Natural killer cell treated with Interleukin-12 subunit alpha and Interleukin-12 subunit beta and Interleukin-15 and Interleukin-18, amount 100 ng/mL, for 72 hours (primary cell): ENCODE results near the gene MMADHC. TPM values are rescaled to one million over a fixed set of nuclear protein-coding genes. Genes with fewer than 3 reads are reported as not detected.

Source experiments
- ATAC-seq, 2 donors: fragments of 150-1000 bp; cut with Tn5 transposase in 1 of 2; sonication (Bioruptor Pico), chemical (Tn5 transposase) in 1 of 2; 2 replicates each; pipeline ENCODE4 v1.10.0; 2021
- DNase-seq: peaks from one replicate; pipeline ENCODE4 v3.0.0; 2022; ENCODE audit warnings: low spot score
- H3K27ac Mint-ChIP-seq, 2 donors: 1 replicate in 1 of 2; 2 replicates in 1 of 2; pipeline ENCODE4 v1.8.0; 2022; ENCODE audit warnings: mixed read lengths in 2 of 2, mild to moderate bottlenecking in 1 of 2, moderate library complexity in 1 of 2
- H3K27me3 Mint-ChIP-seq, 2 donors: 1 replicate in 1 of 2; 2 replicates in 1 of 2; pipeline ENCODE4 v1.8.0; 2022; ENCODE audit warnings: mixed read lengths in 2 of 2
- H3K36me3 Mint-ChIP-seq: one replicate; pipeline ENCODE4 v1.8.0; 2022; ENCODE audit warnings: mixed read lengths
- H3K4me1 Mint-ChIP-seq, 2 donors: 1 replicate in 1 of 2; 2 replicates in 1 of 2; pipeline ENCODE4 v1.8.0; 2022; ENCODE audit warnings: low read depth in 2 of 2, mixed read lengths in 2 of 2, mild to moderate bottlenecking in 1 of 2
- H3K4me3 Mint-ChIP-seq: one replicate; pipeline ENCODE4 v1.8.0; 2022; ENCODE audit warnings: mixed read lengths
- H3K9me3 Mint-ChIP-seq: 2 replicates; pipeline ENCODE4 v1.8.0; 2022; ENCODE audit warnings: mixed read lengths
- total RNA-seq, 2 donors: library from RNA; stranded (reverse); gene quantifications; one replicate each; pipeline ENCODE4 v1.2.3, GENCODE V29; 2022

MMADHC gene
- total RNA-seq, 2 donors from 2014 or later: 77.8 to 106 TPM

DNA sequence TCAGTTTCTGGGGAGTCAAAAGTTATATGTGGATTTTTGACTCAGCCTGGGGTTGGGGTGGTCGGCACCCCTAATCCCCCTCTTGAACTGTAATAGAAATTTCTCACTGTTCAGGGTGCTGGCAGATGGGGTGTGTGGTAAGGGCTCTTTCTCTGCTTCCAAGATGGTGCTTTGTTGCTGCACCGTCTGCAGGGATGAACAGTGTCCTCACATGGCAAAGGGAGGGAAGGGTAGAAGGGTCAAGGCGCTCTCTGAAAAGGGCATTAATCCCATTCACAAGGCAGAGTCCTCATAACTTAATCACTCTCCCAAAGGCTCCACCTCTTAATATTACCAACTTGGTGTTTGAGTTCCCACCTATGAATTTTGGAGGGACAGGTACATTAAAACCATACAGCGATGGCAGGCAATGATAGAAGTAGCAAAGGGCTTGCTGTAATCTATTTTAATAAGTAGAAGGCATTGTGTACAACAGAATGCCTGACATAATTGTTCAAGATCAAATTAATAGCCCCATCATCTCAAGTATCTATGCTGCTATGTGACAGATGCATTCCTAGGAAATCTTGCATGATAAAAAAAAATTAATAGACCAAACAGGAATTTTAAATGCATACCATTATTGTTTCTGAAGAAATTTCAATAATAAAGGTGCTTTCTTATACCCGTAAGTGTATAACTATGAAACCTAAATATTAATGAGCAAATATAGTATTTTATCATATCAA lies 28.1 kb downstream of the MMADHC start:
- Mint-ChIP-seq H3K36me3 (no peaks in the 10 kb centered on the region), H3K27ac (no peak overlapping the region), H3K4me1 (peaks cover 0 to 5% of the 10 kb centered on the region in 2 donors), H3K9me3 (no peaks in the 10 kb centered on the region), H3K4me3 (no peak overlapping the region), H3K27me3 (peaks cover 0 to 5% of the 10 kb centered on the region in 2 donors)
- DNase-seq (no peak), ATAC-seq (no peak)

DNA sequence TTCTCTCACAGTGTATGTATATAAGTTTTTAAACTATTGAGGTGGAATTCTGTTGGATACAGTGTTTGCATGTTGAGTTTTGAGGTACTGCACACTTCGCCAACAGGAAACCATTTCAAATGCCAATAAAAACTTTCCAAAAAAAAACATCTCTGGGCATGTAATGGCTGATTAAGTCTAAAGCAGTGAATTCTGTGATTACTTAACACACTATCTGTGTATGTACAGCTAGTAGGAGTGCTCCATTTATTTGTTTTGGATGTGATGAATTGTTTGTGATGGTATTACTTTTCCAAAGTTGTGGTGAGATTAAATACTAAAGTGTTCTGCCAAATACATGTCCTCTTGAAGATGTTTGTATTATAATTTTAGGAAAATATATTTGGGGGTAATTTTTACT lies 31.1 kb downstream of the MMADHC start:
- ATAC-seq: no peak
- H3K36me3 Mint-ChIP-seq: no peaks in the 10 kb centered on the region
- H3K9me3 Mint-ChIP-seq: no peaks in the 10 kb centered on the region

DNA sequence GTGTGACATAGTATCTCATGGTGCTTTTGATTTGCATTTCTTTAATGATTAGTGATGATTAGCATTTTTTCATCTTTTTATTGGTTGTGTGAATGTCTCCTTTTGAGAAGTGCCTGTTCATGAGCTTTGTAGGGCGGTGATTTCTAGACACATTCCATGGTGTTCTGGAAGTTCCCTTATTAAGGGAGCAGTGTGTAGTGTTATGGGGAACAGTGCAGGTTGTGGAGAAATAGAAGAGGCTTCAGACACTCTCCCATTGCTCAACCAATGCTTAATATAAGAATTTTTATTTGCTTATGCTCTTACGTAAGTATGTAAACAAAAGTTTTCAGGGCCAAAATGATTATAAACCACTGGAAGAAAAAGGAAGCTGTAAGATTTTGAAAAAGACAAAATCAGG lies 34.7 kb downstream of the MMADHC start:
- no peak overlapping the region for H3K27ac Mint-ChIP-seq
- peaks cover 13 to 25% of the 10 kb centered on the region in 2 donors for H3K27me3 Mint-ChIP-seq
- H3K36me3 Mint-ChIP-seq: no peaks in the 10 kb centered on the region
- no peak for ATAC-seq
- H3K9me3 Mint-ChIP-seq: peaks cover 3% of the 10 kb centered on the region
- H3K4me3 Mint-ChIP-seq: no peak overlapping the region
- no peaks in the 10 kb centered on the region for H3K4me1 Mint-ChIP-seq
- DNase-seq: no peak

More for the DNA sequence above, 31.1 kb downstream of the MMADHC start:
- no peak overlapping the region for H3K27ac Mint-ChIP-seq
- no peak overlapping the region for H3K4me3 Mint-ChIP-seq
- DNase-seq: no peak
- H3K27me3 Mint-ChIP-seq: peaks cover 13 to 30% of the 10 kb centered on the region in 2 donors
- H3K4me1 Mint-ChIP-seq: no peaks in the 10 kb centered on the region

DNA sequence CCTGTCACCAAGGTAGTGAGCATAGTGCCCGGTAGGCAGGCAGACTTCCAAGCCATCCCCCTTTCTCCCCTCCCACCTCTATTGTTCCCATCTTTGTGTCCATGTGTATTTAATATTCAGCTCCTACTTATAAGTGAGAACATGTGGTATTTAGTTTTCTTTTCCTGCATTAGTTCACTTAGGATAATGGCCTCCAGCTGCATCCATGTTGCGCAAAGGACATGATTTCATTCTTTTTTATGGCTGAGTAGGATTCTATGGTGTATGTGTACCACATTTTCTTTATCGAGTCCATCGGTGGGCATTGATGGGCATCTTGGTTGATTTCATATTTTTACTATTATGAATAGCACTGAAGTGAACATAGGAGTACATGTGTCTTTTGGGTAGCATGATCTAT lies 35.3 kb downstream of the MMADHC start:
- no peak for ATAC-seq
- H3K4me1 Mint-ChIP-seq: no peaks in the 10 kb centered on the region
- peaks cover 3% of the 10 kb centered on the region for H3K9me3 Mint-ChIP-seq
- no peak overlapping the region for H3K27ac Mint-ChIP-seq
- DNase-seq: no peak
- no peaks in the 10 kb centered on the region for H3K36me3 Mint-ChIP-seq
- no peak overlapping the region for H3K4me3 Mint-ChIP-seq
- H3K27me3 Mint-ChIP-seq: peaks cover 13 to 25% of the 10 kb centered on the region in 2 donors

DNA sequence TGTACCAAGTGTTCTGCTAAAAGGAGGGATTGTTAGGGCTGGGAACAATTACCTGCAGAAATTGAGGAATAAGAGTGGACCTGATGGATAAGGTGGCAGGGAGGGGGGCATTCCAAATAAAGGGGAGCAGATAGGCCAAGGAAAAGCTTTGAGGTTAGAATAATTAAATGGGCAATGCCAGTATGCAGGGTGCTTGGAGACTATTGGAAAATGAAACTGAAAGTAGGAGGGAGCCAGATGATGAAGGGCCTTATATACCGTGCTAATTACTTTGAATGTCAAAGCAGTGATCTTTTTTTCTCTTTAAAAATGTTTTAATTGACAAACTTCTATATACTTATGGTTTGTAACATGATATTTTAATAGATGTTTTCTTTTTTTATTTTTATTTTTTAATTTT lies 42.9 kb downstream of the MMADHC start:
- Mint-ChIP-seq H3K27ac (no peak overlapping the region), H3K4me1 (peaks cover 8 to 11% of the 10 kb centered on the region in 2 donors), H3K27me3 (no peaks in the 10 kb centered on the region), H3K4me3 (peak overlapping the region; percentile 35), H3K9me3 (peaks cover 3% of the 10 kb centered on the region), H3K36me3 (no peaks in the 10 kb centered on the region)
- DNase-seq (no peak), ATAC-seq (no peak)

DNA sequence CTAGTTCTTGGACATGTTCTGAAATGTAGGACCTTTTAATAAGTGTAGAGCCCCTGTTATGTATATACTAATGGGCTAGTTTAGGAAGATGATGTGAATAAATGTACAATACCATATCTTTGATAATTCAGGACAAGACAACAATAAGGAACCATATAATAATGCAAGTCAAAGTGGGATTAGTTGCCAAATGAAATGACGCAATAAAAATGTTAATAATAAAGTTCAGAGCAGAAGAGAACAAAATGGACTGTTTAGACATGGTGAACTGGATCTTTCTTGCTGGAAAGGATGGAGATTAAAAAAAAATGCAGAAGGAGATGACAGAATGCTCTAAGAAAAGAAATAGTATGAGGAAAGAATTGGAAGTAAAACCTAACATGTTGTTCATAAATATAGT lies 43.7 kb downstream of the MMADHC start:
- no peaks in the 10 kb centered on the region for H3K27me3 Mint-ChIP-seq
- ATAC-seq: no peak
- peaks cover 8 to 11% of the 10 kb centered on the region in 2 donors for H3K4me1 Mint-ChIP-seq
- peaks cover 3% of the 10 kb centered on the region for H3K9me3 Mint-ChIP-seq
- no peak overlapping the region for H3K27ac Mint-ChIP-seq
- no peak overlapping the region for H3K4me3 Mint-ChIP-seq
- DNase-seq: no peak
- H3K36me3 Mint-ChIP-seq: no peaks in the 10 kb centered on the region

DNA sequence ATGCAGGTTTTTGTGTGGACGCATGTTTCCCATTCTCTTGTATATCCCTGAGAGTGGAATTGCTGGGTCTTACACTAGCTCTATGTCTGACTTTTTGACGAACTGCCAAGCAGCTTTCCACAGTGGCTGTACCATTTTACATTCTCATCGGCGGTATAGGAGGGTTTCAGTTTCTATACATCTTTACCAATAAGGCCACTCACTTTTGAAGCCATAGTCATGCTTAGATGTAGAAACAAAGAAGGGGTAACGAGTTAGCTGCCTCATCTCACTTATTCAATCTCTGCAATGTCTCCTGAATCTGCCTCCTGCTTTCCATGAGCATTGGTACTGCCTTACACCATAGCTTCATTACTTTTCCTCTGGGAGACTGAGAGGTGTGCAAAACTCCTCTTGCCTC lies 47.4 kb downstream of the MMADHC start:
- Mint-ChIP-seq H3K27ac (no peak overlapping the region), H3K4me1 (peaks cover 8 to 16% of the 10 kb centered on the region in 2 donors), H3K9me3 (no peaks in the 10 kb centered on the region), H3K4me3 (no peak overlapping the region), H3K27me3 (no peaks in the 10 kb centered on the region), H3K36me3 (no peaks in the 10 kb centered on the region)
- no peak for DNase-seq
- no peak for ATAC-seq

DNA sequence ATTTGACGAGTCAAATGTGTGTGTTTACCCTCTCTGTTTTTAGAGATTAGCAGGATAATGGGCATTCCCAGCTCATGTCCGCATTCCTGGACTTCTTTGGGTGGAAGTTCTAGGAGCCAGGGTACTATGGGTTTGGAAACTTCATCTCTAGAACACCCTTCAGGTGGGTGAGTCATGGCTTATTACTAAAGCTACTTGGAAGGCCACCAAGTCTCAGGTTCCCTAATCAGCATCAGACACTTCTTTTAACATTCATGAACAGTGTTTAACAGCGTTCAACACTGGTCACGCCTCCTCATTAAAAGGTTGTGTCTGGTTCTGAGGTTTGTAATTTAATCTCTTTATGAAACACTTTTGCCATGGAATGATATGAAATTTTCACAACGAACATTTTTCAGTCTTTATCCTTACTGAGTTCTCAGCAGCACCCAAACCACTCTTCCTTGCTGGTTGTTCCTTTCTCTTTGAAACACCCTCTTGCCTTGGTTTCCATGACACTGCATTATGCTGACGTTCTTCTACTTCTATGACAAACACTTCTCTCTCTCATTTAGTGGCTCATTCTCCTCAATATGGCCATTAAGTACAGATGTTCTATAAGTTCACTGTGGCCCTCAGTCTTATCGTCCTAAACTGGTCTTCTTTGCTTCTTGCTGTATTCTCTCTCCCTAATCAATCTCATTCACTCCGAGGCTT lies 49.3 kb downstream of the MMADHC start:
- no peak for ATAC-seq
- peaks cover 0 to 5% of the 10 kb centered on the region in 2 donors for H3K4me1 Mint-ChIP-seq
- H3K27ac Mint-ChIP-seq: no peak overlapping the region
- H3K9me3 Mint-ChIP-seq: no peaks in the 10 kb centered on the region
- no peak overlapping the region for H3K4me3 Mint-ChIP-seq
- DNase-seq: no peak
- H3K27me3 Mint-ChIP-seq: peaks cover 0 to 6% of the 10 kb centered on the region in 2 donors
- no peaks in the 10 kb centered on the region for H3K36me3 Mint-ChIP-seq

DNA sequence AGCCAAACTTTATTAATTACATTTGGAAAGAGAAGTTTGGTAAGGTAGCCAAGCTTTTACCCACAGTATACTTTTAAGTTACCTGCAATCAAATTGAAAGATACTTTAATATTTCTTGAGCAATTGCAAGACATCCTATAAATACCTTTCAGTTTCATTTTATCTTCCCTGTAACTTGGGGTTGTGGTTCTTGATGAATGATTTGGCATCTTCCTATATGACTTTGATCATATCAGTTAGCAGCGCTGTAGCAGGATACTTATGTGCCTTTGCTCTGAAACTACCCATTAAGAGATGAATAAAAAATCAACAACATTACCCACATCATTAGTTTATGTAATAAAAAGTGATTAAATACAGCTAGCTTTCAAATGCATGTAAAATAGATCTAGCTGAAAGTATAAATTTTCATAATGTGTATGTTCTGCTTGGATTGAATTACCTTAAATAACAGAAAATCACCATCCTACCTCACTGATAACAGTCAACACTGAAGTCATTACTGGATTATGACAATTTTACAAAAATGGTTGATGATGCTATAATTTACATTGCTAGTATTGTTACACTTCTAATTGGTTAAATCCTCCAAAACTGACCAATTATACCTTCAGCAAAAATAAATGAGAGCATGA lies 50.4 kb downstream of the MMADHC start:
- Mint-ChIP-seq H3K4me3 (no peak overlapping the region), H3K9me3 (no peaks in the 10 kb centered on the region), H3K27me3 (peaks cover 0 to 6% of the 10 kb centered on the region in 2 donors), H3K36me3 (no peaks in the 10 kb centered on the region), H3K4me1 (peaks cover 0 to 5% of the 10 kb centered on the region in 2 donors), H3K27ac (no peak overlapping the region)
- ATAC-seq (peak in 1 of 2 donors; percentile 76), DNase-seq (no peak)

DNA sequence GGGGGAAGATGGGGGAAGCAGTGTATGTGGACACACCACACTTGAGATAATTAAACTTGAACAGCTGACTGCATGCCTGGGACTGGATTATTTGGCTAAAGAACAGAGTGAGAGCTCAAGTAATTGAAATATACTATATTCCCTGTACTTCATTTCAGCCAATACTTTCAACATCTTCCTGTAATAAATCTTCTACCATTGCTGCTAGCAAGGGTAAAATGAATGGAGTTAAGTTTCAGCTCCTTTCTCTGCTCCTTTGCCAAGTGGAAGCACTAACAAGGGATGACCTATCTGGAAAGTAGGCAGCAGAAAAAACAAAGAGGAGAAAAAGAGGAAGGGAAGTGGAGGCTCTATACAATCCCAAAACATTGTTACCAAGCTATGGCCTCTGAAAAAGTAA lies 50.9 kb downstream of the MMADHC start:
- no peak overlapping the region for H3K4me3 Mint-ChIP-seq
- no peak for DNase-seq
- peaks cover 0 to 6% of the 10 kb centered on the region in 2 donors for H3K27me3 Mint-ChIP-seq
- H3K27ac Mint-ChIP-seq: no peak overlapping the region
- peaks cover 0 to 5% of the 10 kb centered on the region in 2 donors for H3K4me1 Mint-ChIP-seq
- no peak for ATAC-seq
- H3K36me3 Mint-ChIP-seq: no peaks in the 10 kb centered on the region
- H3K9me3 Mint-ChIP-seq: no peaks in the 10 kb centered on the region

DNA sequence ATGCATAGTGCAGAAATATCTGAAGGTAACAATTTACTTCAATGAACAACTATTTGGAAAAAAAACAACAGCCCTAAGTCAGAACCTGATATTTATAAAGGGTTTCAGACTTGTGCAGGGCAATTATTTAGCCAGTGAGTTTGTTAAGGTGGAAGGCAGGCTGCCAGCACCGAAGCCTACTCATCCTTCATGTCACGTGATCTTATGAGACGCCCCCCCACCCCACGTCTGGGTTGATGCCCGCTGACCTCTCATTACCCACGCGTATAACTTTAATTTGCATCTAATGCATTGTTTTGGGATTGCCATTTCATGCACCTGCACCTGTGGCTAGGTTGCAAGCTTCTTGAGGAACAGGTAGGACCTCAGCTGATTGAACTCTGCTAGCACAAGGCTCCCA lies 52.9 kb downstream of the MMADHC start:
- Mint-ChIP-seq H3K4me1 (peaks cover 0 to 5% of the 10 kb centered on the region in 2 donors), H3K9me3 (no peaks in the 10 kb centered on the region), H3K36me3 (no peaks in the 10 kb centered on the region), H3K4me3 (no peak overlapping the region), H3K27me3 (peaks cover 3 to 6% of the 10 kb centered on the region in 2 donors), H3K27ac (no peak overlapping the region)
- no peak for ATAC-seq
- DNase-seq: no peak

DNA sequence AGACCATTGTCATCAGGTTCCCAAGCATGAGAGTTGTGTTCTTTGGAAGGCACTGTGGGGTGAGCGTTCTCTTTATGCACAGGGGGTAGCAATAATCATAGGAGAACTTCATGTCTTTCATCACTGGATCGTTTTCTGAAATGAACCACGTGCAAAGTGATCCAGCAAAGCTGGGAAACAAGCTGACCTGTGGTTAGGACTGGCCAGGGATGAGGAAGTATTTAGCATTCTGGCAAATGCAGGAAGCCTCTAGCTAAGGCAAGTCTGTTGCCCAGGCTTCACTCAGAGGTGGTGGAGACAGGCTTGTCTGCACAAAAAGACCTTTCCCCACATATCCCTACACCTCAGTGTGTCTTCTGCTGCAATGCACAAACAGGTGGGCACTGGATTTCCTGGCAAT lies 58.6 kb downstream of the MMADHC start:
- Mint-ChIP-seq H3K27ac (no peak overlapping the region), H3K9me3 (peaks cover 9% of the 10 kb centered on the region), H3K27me3 (peaks cover 13 to 20% of the 10 kb centered on the region in 2 donors), H3K4me1 (no peaks in the 10 kb centered on the region), H3K36me3 (no peaks in the 10 kb centered on the region), H3K4me3 (no peak overlapping the region)
- ATAC-seq (no peak), DNase-seq (no peak)

DNA sequence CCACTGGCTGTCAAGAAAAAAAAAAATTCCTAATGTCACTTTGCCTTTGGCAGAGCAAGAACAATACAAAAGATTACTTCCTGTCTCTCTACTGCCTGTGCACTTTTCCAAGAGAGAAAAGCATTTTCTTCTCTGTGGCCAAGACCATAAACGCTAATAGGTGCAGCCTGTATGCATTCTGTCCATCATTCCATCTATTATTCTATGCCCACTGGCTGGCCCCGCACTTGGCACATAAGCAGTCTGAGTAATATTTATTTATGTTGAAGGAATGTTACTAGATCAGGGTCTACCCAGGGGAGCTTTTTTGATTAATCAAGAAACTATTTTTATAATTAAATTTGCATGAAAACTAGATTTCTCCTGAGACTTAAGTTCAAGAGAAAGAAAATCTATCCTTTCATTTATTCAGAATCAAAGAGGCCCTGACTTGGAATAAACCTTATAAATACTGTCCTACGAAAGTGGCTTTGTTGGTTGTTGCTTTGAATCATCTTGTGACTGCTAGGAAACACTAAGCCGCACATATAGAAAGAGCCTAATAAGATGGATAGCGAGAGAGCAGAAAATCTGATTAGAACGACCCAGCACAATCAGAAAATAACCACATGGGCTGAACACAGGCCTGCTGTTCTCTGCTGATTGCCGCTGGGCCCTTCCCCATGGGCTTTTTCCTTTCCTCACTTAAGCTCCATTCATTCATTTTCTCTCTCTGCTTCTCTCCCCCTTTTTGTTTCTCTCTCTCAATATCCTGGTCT lies 59.4 kb downstream of the MMADHC start:
- no peak overlapping the region for H3K4me3 Mint-ChIP-seq
- H3K4me1 Mint-ChIP-seq: no peaks in the 10 kb centered on the region
- peaks cover 13 to 26% of the 10 kb centered on the region in 2 donors for H3K27me3 Mint-ChIP-seq
- ATAC-seq: no peak
- no peak for DNase-seq
- no peak overlapping the region for H3K27ac Mint-ChIP-seq
- H3K9me3 Mint-ChIP-seq: peaks cover 13% of the 10 kb centered on the region
- H3K36me3 Mint-ChIP-seq: no peaks in the 10 kb centered on the region
